Inflammatory macrophage (primary cell): ENCODE measurements around the gene BCL7A.
A peak's percentile ranks its signal among the peaks of the same experiment; 100 is the strongest.
"Not testable (repeated sequence)": the region's sequence is repeated elsewhere in the genome, so short reads cannot be mapped to it uniquely, and the experiment has no call there.

ENCODE experiments used
- DNase-seq, 2 donors: peaks; one replicate each; pipeline ENCODE4 v3.0.0-alpha.2; 2020 to 2022

The BCL7A gene

DNA sequence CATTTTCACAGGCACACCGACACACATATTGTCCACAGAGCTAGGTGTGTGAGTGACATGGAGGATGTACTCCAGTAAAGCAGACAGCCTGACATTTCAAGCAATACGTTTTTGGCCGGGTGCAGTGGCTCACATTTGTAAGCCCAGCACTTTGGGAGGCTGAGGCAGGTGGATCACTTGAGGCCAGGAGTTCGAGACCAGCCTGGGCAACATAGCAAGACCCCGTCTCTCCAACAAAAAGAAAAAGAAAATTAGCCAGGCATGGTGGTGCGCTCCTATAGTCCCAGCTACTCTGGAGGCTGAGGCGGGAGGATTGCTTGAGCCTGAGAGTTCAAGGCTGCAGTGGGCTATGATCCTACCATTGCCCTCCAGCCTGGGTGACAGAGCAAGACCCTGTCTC lies 34.7 kb downstream of the BCL7A start:
- DNase-seq, result not testable (repeated sequence)

DNA sequence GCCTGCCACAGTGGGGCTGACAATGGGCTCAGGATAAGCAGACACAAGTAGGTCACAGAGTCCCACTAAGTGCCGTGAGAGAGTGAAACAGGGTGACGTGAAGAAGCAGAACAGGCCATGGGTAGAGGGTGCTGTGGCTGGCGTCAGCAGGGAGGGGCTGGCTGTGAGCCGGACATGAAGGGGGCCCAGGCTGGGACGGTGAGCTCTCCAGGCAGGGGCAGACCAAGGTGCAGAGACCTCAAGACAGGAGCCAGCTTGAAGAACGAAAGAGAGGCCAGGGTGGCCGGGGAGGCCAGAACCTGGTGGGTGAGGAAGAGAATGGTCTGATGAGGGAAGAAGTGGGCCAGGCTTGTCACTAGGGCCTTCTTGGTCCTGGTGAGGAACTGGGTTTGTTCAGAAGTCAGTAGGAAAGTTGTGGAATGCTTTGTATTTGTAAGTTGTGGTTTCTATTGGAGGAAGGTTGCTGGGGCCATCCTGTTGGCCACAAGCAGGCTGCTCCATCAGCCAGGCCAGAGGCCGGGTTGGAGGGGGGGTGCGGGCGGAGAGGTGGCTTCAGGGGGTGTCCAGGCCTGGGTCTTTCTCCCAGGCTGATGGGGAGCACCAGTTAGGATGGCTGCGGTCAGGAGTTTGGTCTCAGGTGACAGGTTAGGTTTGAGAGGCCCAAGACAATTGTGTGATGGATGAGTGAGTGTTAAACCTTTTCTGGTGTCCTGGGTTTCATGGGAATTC lies 35.5 kb downstream of the BCL7A start:
- DNase-seq, result no peak

DNA sequence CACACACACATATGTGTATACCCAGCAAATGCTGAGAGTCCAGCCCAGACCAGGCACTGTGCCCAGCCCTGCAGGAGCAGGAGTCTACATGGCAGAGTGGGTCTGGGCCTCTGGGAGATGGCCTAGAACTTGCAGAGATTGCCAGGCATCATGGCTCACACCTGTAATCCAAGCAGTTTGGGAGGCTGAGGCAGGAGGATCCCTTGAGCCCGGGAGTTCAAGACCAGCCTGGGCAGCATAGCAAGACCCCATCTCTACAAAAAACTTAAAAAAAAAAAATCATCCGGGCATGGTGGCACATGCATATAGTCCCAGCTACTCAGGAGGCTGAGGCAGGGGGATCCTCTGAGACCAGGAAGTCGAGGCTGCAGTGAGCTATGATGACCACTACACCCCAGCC lies 36.1 kb downstream of the BCL7A start:
- no peak for DNase-seq

DNA sequence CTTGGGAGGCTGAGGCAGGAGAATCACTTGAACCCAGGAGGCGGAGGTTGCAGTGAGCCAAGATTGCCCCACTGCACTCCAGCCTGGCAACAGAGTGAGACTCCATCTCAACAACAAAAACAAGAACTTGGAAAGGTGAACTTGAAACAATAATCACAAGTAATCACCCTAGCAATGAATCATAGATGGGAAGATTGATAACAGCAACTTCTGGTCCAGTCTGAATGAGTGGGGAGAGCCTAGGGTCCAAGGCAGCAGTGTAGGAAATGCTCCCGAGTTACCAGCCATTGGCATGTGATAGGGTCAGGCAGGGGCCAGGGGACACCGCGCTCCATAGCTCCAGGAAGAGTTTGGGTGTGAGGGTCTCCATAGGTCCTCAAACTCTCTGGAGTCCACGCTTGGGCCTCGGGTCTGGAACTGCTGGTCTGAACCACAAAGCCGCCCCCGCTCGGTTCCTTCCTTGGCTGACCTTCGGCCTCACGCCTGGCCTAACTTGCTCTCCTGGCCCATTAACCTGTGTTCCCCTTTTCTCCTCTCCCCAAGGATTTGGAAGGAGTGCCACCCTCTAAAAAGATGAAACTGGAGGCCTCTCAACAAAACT lies 37.0 kb downstream of the BCL7A start:
- DNase-seq, result no peak

DNA sequence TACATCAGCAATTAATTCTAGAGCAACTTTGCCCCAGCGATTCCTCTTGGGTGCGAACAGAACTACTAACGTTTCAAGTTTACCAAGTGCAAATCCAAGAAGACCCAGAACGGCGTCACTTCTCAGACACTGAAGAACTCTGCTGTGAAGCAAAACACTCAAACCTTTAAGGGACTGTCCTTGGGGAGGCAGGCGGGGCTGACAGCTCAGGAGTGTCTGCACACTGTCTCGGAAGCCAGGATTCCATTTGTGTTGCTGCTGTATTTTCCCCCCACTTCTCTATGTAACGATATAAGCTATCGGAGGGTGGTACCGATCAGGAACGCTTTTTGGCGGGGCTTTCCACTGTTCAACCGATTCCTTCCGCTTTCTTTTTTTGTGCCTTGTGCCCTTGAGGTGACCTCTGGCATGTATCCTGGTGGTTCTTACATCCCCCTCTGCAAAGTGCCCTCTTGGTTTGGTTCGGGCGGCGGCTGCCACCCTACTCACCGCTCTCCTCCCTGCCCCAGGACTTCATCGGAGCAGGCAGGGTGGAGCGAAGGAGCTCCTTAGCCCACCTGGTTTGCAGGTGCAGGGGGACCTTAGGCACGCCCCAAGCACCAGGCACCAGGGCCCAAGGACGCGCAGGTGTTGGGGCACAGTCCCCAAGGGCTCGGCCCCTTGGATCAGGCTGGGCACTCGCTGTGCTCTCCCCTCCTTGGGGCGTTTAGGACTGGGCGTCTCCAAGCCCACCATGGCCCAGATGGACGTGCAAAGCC lies 37.7 kb downstream of the BCL7A start:
- no peak for DNase-seq

DNA sequence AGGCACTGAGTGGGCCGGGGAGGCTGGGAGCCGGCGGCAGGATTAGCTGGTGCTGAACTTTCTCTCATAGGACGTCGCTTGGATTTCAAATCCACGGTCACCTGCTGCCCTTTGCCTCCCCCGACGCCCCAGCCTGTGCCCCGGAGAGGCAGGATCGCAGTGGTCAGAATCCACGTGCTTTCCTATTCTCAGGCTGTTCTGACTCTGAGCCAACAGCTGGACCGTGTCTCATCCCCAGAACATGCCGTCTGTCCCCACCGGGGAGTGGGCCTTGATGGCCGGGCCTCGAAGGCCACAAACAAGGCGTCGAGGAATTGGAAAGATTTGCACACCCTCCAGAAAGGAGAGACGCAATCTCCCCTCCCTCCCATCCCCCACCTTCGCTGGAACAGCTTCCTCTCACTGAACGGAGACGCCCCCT lies 38.4 kb downstream of the BCL7A start:
- DNase-seq, result no peak

DNA sequence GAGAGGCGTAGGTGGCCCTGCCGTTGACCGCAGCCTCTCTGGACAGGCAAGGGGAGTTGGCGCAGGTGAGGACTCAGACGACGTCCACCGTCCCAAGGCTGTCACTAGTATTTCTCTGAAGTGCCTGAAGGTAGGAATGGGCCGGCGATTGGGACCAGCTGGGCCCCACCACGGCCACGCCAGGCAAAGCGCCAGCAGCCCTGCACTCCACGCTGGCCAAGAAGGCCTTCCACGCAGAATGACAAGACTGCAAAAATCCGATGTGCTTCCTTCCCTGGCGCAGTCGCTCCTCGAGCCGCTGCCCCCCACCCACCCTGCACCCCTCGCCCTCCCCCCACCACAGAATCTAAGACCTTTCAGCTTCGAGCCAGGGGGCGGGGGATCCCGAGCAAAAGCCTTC lies 39.6 kb downstream of the BCL7A start:
- DNase-seq, result no peak

DNA sequence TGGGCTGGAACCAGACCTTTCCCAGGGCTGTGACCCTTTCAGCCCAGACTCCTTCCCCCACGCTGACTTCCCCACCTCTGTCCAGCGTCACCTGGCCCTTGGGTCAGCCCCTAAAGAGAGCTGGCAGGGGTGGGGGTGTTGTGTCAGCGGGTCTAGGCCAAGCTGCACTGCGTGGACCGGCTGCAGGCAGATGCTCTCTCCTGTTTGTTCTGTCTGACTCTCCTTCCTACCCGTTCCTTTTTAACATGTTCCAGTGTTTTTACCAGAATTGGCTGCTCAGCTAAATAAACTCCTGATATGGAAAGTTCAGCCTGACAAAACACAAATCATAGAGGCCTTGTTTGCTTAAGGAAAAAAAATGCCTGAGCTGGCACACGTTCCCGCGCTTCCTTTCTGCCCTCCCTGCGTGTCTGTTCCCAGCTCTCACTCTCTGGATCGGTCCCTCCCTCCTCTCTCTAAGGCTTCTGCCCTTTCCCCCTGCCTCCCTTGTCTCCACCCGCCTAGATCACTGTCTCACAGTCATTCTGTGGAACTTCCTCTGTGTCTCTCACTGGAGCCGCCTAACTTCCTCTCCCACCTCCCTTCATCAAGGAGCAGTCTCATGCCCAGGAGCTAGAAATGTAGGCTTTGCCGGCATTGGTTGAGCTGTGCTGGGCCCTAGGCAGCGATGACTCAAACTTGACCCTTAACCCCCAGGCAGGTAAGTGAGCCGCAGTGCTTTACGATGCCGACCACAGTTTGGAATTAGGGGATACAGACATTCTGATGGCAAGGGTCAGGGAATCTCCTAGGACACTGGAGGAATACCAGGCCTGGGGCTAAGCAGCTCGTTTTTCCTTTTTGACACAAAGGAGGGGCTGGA lies 41.4 kb downstream of the BCL7A start:
- DNase-seq, result peak; percentile 71 to 74

DNA sequence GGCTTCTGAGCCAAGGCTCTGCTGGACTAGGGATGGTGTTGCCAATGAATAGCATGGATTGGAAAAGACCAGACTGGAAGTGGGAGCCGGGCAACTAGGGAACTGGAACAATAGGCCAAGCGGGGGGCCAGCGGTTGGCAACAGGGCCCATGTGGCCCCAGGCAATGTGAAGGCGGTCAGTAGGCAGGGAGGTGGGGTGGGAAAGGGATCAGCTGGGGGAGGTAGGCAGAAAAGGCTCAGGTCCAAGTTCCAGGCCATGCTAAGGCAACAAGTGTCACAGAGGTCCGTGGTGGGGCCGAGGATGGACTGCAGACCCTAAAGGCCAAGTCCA lies 42.0 kb downstream of the BCL7A start:
- DNase-seq, result no peak

DNA sequence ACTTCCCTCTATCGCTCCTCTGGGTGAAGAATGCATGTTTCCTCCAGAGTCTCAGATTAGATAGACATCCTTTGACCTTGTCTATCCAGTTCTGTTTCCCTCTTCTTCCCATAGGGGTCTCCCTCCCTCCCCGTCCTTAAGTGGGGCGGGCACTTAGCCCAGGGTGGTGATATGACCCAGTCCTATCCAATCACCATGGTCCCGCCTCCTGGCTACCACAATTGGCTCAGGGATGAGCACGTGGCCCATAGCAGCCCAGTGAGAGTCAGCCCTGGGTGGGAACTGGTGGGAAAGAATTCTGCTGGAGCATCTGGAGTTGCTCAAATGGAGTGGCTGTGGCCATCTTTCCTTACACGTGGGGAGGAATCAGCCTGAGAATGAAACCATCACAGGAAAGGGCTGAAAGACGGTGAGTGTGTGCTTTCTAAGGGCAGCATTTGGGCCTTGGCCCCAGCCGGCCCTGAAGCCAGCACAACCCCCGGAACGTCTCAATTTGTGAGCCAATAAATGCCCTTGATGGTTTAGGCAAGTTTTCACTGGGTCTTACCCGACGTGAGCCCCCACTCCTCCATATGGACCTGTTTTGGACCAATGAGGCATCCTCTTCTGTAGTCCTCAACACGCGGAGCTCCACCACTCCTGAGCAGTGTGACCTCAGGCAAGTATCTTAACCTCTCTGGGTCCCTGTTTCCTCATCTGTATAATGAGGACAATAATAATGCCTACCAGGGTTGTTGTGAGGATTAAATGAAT lies 42.5 kb downstream of the BCL7A start:
- peak; percentile 67 to 81 for DNase-seq

DNA sequence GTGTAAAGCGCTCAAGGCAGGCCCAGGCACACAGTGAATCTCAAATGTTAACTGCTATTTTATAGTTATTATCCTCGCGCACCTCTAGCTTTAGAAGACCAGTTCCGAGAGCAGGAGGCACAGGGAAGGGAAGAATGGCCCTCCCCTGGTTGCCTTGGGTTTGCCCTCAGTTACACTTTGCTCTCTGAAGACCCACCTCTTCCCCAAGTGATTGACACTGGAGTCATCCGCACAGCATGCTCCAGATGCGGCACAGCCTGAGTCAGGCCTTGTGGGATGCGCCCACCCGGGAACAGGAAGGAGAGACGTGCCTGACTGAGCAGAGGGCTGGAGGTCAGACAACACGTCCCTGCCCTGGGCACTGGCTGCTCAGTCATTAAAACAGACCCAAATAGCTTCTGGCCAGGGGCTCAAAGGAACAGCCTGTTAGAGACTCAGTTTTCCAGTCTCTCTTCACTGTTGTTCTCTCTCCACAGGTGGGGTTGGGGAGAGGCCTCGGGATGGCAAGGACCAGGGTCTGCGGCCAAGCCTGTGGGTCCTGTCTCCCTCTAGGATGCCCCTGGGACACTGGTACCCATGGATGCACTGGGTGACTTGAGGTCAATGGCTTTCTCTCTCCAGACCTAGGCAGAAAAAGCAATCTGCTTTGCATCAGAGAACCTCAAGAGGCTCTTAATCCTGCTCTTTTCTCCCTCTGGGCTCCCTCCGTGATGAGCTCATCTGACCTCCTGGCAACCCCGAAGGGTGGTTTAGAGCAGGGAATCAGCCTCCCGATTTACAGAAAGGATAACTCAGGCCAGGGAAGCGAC lies 43.3 kb downstream of the BCL7A start:
- peak; percentile 58 to 65 for DNase-seq

DNA sequence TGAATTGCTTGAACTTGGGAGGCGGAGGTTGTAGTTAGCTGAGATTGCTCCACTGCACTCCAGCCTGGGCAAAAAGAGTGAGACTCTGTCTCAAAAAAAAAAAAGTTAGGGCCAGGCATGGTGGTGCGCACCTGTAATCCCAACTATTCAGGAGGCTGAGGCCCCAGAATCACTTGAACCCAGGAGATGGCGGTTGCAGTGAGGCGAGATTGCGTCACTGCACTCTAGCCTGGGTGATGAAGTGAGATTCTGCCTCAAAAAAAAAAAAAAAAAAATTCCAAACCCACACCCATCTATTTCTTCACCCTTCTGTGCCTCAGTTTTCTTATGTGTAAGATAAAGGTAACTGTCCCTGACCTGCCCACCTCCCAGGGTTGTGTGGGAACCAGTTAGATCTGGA lies 45.9 kb downstream of the BCL7A start:
- no peak for DNase-seq

DNA sequence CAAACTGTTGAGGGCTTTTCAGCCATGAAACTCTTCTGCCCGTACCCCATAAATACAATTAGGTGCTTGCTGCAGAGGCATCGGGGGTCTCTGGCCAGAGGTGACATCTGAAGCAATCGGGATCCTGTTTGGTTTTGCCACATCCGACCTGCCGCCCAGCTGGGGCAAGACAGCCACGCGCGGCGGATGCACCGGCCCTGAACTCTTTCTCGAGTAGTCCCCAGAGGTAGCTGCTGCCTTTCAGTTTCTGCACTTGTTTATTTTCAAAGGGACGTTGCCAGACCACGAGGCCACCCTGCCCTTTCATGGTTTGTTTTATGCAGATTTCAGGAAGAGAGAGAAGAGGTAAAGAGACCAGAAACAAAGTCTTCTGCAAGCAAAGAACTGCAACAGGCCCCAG lies 46.3 kb downstream of the BCL7A start:
- no peak for DNase-seq

DNA sequence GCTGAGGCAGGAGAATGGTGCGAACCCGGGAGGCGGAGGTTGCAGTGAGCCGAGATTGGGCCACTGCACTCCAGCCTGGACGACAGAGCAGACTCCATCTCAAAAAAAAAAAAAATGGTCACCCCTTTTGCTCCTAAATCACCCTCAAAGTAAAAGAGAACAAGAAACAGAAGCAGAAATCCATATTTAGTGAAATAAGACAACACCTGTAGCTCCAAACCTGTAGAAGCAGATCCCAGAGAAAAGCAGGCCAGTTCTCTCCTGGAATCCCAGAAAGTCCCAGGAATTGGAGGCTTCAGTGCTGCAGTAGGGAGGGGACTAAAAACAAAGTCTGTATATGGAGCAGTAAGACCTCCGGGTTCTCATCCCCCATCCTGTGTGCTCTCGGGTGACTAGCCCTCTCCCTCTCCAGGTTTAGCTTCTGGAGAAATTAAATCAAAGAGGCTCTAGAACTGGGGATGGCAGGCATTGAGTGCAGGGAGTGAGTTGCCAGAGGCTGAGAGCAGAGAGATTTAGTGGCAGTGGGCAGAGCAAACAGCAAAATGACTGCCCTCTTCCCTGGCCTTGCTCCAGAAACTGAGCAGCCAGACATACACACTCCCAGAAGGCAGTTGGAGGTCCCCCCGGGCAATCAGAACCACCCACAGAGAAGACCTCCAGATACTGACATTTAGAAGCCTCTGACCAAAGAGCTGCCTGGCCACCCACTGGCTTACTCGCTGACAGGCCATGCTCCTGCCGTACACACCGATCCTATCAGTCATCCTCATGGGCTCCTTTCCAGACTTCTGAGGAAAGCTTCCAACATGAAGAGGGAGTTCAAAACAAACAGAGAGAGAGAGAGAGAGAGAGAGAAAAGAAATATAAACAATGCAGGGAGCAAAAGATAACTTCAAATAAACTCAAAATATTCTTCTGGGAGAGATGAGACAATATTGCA lies 50.6 kb downstream of the BCL7A start:
- DNase-seq, result no peak

DNA sequence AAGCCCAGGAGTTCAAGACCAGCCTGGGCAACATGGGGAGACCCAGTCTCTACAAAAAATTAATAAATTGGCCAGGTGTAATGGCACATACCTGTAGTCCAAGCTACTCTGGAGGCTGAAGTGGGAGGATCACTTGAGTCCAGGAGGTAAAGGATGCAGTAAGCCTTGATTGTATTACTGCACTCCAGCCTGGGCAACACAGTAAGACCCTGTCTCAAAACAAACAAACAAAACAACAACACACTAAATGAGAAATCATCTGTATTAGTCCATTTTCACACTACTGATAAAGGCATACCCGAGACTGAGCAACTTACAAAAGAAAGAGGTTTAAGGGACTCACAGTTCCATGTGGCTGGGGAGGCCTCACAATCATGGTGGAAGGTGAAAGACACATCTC lies 52.1 kb downstream of the BCL7A start:
- DNase-seq, result no peak

DNA sequence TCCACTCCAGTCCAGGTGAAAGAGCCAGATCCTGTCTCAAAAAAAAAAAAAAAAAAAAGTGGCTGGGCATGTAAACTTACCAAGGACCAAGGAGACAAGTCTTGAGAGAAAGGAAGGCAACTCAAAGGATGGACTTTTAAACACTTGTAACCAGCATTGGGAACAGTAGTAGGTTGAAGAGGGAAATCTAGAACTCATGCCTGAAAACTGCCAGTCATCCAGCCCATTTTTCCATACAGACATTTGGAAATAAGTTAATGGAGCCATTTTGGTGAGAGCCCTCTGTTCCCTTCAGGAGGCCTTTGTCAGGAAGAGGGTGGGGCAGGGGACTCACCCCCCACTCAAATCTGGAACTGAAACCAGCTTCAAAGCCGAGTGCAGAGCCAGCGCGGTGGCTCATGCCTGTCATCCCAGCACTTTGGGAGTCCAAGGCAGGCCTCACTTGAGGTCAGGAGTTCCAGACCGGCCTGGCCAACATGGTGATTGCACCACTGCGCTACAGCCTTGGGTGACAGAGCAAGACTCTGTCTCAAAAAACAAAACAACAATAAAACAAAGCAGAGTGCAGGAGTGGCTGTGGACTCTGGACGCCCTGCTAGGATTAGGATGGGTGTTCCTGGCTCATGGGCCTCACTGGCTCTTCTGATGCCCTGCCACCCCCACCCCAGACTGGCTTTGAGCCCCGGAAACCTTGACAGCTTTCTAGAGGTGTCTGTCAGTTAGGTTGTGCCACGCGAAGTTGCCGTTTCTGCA lies 55.2 kb downstream of the BCL7A start:
- DNase-seq, result peak; percentile 19 to 40

DNA sequence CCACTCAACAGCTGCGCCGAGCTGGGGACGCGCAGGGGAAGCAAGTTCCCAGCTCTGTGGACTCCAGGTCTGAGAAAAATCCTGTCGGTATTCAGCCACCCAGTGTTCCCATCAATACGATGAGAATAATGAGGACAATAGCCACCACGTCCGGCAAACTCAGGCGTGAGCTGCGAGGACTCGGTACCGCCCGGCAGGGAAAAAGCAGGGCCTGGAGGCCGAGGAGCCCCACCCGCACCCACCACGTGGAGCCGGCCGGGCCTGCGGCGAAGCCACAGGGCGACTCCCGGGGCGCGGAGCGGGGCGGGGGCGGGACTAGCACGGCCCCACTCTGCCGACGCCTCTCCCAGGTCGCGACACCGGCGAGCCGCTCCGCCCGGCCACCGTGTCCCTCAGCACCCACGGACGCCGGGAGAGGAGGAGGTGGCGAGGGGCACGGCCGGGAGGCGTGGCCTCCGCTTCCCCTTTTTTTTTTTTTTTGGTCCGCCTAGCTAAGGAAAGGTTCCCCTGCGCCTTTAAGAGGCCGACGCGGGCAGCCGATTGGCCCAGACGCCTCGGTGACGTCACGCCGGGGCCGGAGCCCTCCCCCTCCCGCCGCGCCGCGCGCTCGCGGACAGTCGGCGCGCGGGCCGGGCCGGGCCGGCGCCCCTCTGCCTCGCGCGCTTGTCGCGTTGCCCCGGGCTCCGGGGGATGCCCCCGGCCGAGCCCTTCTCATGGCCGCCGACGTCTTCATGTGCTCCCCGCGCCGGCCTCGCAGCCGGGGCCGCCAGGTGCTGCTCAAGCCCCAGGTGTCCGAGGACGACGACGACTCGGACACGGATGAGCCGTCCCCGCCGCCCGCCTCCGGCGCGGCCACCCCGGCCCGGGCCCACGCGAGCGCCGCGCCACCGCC lies 56.7 kb downstream of the BCL7A start, which contains the start of gene MLXIP:
TSS of gene MLXIP (plus strand) at position 616 of the 892 bp plus-strand sequence. CDS start at position 714, 98 bp downstream.
- peak; percentile 94 to 96 for DNase-seq

DNA sequence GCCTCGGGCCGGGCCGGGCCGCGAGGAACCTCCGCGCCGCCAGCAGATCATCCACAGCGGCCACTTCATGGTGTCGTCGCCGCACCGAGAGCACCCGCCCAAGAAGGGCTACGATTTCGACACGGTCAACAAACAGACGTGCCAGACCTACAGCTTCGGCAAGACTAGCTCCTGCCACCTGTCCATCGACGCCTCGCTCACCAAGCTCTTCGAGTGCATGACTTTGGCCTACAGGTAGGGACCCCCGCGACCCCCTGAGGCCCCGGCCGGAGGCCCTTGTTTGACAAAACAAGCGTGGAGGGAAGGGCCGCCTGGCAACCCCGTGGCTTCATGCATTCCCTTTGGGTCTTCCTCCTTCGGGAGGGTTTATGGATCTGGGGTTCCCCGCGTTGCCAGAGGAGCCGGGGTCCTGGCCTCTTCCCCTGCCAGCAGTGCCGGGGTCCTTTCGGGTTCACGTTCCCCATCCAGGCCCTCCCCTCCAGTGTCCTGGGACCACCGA lies 57.4 kb downstream of the BCL7A start:
- DNase-seq, result peak in 1 of 2 donors; percentile 25
